Putamen (tissue), 1 donor: ENCODE data around the gene RDH8.

Experiments
- DNase-seq: peaks from one replicate; pipeline ENCODE4 v3.0.0-alpha.2; 2016; ENCODE audit warnings: low spot score

The RDH8 gene

GRCh38 chr19:10037809-10038208, 24.5 kb downstream of the RDH8 start:
- DNase-seq = no peak

GRCh38 chr19:10043286-10043927, 30.1 kb downstream of the RDH8 start:
- DNase-seq = no peak

- DNase-seq = no peak
Measured at GRCh38 chr19:10044390-10044789, 31.1 kb downstream of the RDH8 start.

GRCh38 chr19:10045371-10045770, 32.1 kb downstream of the RDH8 start:
- DNase-seq = no peak

GRCh38 chr19:10049626-10050025, 36.3 kb downstream of the RDH8 start:
- no peak for DNase-seq

- no peak for DNase-seq
Measured at GRCh38 chr19:10052602-10053360, 39.5 kb downstream of the RDH8 start.

- DNase-seq = no peak
Measured at GRCh38 chr19:10061717-10062310, 48.5 kb downstream of the RDH8 start.

- DNase-seq = no peak
Measured at GRCh38 chr19:10068205-10068604, 54.9 kb downstream of the RDH8 start.

GRCh38 chr19:10069046-10069445, 55.8 kb downstream of the RDH8 start:
- DNase-seq = no peak

GRCh38 chr19:10070730-10071446, 57.6 kb downstream of the RDH8 start:
- no peak for DNase-seq
